GM15510 (cell line): ENCODE results near the gene PMPCA.

Source experiments
- POLR2A ChIP-seq: IDR thresholded peaks from 3 replicates; pipeline ENCODE4 v1.6.1; 2011; ENCODE audit warnings: borderline replicate concordance; ENCODE audit not compliant: insufficient read length; ENCODE audit errors: extremely low read depth

PMPCA gene

GRCh38 chr9:136370687-136371532, 39.5 kb upstream of the PMPCA start:
- no peak for TF ChIP-seq POLR2A

DNA sequence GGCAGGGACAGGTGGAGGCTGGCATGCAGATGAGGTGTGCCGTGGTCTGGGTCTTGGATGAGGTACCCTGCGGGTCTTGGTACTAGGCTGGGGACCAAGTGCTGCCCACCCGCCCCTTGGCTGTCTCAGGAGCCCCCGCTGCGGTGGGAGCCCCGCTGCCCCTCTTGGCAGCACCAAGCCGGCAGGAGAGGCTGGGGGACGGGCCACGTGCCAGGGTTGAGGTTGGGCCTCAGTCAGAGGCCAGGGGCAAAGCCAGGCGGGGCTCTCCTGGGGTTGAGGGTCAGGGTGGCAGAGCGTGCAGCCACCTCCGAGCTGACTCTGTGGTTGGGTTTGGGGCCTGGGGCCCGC, 39.0 kb upstream of the PMPCA start:
- no peak for TF ChIP-seq POLR2A

DNA sequence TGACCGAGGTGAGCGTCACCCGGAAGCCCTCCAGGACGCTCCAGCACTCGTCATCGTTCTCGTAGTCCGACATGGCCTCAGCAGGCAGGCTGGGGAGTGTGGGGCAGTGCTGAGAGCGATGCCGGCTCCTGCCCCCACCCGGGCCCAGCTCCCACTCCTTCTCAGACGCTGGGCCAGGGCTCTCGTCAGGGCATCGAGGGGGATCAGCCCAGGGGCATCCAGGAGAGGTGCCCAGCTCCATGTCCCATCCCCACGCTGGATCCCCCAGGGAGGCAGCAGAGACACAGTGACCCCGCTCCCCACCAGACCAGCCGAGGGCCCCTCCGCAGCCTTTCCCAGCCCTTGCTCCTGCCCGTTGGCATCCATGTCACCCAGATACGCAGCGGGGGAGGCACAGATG, 38.5 kb upstream of the PMPCA start:
- no peak for TF ChIP-seq POLR2A

DNA sequence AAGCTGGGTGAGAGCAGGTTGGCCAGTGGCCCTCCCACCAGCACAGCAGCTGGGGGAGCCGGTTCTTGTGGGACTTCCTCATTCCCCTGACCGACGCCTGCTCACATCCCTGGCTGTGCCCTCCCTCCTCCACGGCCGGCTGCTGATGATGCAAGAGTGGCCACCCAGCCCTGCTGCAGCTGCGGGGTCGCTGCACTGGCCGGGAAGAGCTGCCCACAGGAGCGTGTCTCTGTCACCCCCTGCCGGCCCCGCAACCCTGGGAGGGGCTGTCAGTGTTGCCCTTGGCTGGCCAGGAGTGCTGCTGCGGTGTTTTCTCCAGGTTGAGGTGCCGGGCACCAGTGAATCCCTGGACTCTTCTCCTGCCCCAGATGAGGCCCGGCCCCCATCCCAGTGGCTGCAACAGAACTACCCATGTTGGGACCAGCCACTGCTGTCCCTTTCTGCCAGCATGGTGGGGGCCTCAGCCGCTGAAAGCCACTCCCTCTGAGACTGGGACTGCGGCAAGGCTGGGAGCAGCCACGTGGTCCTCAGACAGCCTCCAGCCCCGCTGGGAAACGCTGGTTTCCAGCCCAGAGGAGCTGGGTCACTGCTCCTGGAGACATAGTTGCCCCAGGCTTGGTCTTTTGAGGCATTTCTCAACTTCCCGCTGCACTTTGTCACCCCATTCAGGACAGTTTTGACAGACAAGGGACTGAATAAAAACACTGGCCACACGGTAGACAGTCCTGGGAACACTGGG, 37.7 kb upstream of the PMPCA start:
- no peak for TF ChIP-seq POLR2A

DNA sequence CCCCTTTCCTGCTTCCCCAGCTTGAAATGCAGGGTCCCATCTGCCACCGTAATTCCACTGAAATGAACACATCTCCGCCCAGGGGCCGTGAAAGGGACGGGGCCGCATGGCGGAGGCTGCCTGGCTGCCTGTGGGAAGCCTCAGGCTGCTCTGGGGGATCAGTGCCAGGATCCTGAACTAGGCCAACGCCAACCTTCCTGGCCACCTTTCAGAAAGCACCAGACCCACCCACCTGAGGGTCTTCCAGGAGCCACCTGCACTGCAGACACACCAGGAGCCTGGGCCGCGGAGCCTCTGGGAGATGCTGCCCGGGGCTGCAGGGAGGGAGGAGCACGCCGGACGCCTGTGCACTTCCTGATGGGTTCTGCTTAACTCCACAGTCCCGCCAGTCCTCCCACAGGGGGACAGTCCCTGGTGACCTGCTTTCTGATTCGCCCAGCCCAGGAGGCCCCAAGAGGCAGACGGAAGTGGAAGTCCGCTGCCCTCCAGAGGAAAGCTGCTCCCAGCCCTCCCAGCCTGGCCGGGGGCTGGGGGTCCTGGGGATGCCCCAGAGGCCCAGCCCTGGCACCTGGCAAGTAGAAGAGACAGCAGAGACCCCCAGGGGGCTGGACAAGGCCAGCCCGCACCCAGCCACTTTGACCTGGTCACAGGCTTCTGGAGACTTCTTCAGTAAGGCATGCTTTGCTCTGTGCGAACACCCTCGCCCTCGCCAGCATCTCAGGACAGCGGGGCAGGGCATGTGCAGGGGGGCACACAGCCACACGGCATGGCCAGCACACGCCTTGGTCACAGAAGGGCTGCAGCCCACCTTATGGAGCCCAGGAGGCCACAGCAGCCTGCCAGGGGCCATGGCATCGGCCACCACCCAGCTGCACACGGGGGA, 36.9 kb upstream of the PMPCA start, which contains the start of gene CARD9:
Gene CARD9 (minus strand): TSS at position 370 of the 883 bp plus-strand sequence. CDS start 1,591 bp downstream, outside the sequence.
- TF ChIP-seq POLR2A: no peak

DNA sequence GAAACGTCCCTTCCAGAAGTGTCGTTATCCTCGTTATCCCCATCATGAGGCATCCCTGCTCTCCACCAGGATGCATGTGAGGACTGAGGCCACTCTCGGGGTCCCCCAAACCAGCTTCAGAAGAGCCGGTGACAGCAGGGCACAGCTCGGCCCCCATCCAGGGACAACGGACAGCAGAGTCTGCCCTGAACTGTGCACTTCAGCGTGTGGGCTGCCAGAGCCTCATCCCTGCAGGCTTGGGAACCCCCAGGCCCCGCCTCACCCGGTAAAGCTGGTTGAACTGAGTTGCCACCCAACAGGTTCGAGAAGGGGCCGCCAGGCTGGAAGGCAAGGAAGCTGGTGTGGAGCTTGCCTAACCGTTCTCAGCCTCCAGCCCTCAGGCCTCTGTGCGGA, 36.3 kb upstream of the PMPCA start:
- no peak for TF ChIP-seq POLR2A

DNA sequence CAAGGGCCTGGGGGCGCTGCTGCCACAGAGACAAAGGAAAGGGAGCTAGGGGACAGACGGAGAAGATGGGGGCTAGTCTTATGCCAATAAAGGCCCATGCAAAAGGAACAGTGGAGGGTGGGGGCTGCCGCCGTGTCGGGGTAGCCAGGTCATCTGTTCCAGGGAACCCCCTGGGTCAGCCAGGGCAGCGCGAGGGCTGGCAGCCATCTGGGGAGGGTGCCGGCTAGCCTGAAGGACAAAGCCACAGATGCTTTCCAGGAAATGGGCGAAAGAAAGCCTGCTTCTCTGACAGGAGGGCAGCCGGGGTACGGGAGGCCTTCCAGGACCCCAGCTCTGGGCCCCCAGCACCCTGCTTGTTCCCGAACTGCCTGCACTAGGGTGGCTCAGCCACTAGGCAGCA, 35.4 kb upstream of the PMPCA start:
- TF ChIP-seq POLR2A: no peak

DNA sequence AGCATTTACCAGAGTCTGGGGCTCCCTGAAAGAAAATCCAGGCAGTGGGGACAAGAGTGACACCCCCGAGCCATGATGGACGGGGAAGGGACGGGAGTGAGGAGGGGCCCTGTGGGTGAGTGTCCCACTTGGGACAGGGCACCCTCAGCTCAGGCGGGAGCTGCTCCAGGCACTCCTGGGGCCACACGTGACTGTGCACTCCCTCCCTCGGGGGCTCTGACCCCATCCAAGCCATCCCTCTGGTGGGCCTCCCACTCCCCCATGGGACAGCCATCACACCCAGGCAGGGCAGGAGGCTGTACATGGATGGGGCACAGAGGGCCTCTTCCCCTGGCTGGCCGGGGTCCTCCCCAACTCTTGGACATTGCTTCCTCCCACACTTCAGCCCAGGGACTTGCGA, 34.0 kb upstream of the PMPCA start:
- TF ChIP-seq POLR2A: no peak

DNA sequence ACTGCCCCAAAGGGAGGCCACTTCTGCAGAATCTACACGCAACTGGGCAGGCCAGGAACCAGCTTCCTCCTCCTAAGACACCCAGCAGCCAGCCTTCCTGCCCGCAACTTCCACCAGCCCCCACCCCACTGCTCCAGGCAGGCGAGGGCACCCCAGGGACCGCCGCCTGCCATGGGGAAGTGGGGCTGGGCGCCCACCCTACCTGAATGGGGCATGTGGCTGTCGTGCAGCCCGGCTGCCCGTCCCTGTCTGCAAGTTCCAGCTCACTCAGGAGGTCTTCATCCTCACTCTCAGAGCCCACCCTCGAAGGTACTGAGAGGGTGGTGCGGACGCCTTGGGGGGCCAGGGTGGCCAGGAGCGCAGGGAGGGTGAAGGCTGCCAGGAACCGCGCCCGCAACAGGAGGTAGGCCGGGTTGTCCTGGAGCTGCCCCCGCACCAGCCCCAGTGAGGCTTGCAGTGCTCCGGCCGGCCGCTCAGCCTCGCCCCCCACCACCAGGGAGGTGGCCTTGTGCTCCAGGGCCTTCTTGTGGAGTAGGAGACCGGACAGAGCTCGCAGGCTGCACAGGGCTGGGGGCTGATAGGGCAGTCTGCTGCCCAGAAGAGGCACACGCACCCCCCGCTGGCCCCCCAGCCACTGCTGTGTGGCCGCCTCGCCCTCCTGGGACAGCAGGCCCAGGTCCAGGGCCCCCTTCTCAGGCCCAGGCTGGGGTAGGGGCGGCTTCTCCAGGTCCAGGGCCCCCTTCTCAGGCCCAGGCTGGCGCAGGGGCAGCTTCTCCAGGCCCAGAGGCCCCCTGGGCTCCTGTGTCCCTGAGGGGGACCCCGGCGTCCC, 32.9 kb upstream of the PMPCA start:
- TF ChIP-seq POLR2A: peak; percentile 10

DNA sequence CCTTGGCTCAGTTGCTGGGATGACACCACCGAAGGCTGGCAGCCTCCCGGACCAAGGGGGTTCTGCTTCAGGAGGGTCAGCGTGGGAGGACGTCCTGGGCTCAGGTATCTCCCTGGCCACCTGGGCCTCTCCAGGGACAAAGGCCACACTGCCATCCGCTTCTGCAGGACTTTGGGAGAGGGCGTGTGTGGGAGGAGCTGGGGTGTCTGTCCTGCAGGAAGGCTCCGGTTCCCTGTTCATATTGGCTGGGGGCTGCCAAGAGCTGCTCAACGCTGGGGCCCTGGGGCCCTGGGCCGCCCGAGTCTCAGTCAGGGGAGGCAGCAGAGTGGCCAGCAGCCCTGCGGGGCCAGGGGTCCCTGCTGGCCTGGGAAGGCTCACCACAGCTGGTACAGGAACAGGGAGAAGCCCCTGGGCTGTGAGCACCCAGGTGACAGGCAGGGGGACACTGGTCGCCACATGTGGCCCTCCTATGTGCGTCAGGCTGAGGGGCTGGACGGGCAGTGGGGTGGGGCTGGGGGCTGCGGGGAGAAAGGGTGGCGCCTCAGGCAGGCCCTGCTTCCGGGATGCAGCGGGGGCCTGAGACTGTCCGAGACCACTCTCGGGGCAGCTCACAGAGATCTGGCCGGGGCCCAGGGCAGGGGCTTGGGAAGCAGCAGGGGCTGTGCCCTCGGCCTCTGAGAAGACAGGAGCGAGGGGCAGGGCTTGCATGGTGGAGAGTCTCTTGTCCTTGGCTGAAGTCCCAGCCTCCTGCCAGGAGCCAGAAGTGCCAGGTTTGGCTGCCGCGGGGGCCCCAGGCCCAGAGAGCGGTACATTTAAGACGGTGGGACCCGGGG, 32.1 kb upstream of the PMPCA start:
- no peak for TF ChIP-seq POLR2A

DNA sequence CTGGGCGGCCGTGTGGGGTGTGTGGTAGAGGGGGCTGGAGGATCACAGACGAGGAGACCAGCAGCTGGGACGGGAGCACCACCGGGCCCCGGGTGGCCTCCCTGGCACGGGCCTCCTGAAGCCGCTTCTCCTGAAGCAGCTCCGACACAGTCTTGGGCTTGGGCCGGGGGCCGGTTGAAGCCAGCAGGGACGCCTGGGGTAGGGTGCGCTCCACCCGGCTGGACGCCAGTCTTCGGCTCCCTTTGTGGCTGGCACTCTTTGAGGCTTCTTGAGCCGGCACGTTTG, 31.5 kb upstream of the PMPCA start:
- TF ChIP-seq POLR2A: no peak

- TF ChIP-seq POLR2A: no peak
Observed at GRCh38 chr9:136379401-136379800, 31.1 kb upstream of the PMPCA start.

- no peak for TF ChIP-seq POLR2A
Observed at GRCh38 chr9:136379891-136380290, 30.6 kb upstream of the PMPCA start.
